Measurements from ENCODE around the gene TTC7B. TPM values are rescaled to one million over a fixed set of nuclear protein-coding genes. Genes with fewer than 3 reads are reported as not detected.

TTC7B gene
- total RNA-seq, 2 donors from 2014 or later: 25.0 to 40.7 TPM

DNA sequence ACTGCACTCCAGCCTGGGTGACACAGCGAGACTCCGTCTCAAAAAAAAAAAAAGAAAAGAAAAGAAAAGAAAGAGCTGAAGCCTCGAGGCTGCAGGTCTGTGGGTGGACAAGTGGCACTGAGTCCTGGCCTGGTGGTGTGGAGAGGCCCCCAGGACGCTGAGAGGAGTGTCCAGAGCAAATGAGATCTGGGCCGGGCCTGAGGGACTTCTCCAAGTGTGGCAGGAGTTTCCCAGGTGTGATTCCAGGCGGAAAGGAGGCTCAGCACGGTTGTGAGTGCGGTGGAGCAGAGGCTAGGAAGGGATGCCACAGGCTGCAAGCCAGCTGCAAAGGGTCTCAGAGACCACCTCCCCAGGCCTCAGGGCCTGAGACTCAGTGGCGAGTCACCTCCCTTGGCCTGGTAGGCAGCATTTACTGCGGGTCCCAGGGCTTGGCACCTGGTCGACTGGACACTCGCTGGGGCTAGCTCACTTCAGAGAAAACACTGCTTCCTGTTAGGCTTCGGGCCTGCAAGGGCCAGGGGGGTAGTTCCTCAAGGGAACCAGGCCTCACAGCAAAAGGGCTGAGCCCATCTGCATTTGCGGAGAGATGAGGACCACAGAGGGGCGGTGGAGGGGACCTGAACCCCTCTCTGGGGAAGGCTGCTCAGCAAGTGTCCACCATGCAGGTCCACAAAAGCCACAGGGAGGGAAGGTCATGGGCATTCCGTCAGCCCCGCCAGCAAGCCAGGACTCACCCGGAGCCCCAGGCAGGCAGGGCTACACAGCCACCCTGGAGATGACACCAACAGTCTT lies 11.7 kb downstream of the TTC7B start:
- no peak overlapping the region for H3K27ac ChIP-seq
- no peaks in the 10 kb centered on the region for H3K36me3 ChIP-seq
- no peaks in the 10 kb centered on the region for H3K27me3 ChIP-seq (replicated peaks; ENCODE audit: insufficient read depth)
- no peaks in the 10 kb centered on the region for H3K4me1 ChIP-seq (replicated peaks)
- intact Hi-C loops (cut with DNase I): no loop called here
- H3K9me3 ChIP-seq: no peaks in the 10 kb centered on the region
- no peak for DNase-seq (ENCODE audit: low spot score)
- WGBS: 79% methylated on average over 16 of the region's 18 CpGs
- TF ChIP-seq POLR2A (IDR thresholded peaks at IDR 0.05) (no peak), CTCF (IDR thresholded peaks at IDR 0.05) (no peak), POLR2AphosphoS5 (IDR thresholded peaks at IDR 0.05) (no peak)
- H3K4me3 ChIP-seq: no peak overlapping the region

DNA sequence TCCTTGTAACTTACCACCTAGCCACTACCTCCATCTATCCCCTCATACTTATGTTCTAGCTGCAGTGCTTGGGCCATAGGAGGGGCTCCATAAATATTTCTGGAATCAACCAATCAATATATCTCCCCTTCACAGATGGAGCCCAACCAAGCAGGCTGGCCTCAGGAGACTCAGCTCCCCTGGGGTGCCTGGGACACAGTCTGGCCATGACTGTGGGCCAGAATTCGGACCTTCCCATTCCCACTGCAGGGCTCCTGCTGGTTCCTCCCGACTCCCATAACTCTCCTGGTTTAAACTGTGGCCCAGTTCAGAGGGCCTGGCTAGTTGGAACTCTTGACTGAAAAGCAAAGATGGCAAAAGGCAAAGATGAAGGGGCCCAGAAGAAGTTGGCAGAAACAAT lies 13.0 kb downstream of the TTC7B start:
- intact Hi-C loops (cut with DNase I): no loop called here
- no peaks in the 10 kb centered on the region for H3K36me3 ChIP-seq
- DNase-seq (ENCODE audit: low spot score): no peak
- no peak for TF ChIP-seq POLR2AphosphoS5 (IDR thresholded peaks at IDR 0.05)
- no peak for TF ChIP-seq POLR2A (IDR thresholded peaks at IDR 0.05)
- no peak for TF ChIP-seq CTCF (IDR thresholded peaks at IDR 0.05)
- H3K9me3 ChIP-seq: no peaks in the 10 kb centered on the region
- 92% methylated on average over 2 of the region's 2 CpGs for WGBS
- no peaks in the 10 kb centered on the region for H3K27me3 ChIP-seq (replicated peaks; ENCODE audit: insufficient read depth)
- no peak overlapping the region for H3K4me3 ChIP-seq
- no peaks in the 10 kb centered on the region for H3K4me1 ChIP-seq (replicated peaks)
- H3K27ac ChIP-seq: no peak overlapping the region

DNA sequence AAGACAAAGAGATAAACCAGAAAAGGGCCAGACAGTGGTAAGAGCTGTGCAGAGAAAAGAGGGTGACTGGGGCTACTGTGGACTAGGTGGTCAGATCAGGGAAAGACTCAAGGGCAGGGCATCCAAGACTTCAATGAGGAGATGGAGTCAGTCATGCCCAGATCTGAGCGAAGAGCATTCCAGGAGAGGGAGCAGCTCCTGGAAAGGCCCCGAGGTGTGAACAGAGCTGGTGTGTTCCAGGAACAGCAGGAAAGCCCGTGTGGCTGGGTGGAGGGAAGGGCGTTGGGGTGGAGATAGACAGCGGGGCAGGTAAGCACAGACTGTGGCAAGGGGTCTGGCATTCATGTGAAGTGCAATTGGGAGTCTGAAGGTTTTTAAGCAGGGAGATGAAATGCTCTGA lies 16.8 kb downstream of the TTC7B start:
- H3K36me3 ChIP-seq: no peaks in the 10 kb centered on the region
- H3K4me1 ChIP-seq (replicated peaks): no peaks in the 10 kb centered on the region
- TF ChIP-seq POLR2A (IDR thresholded peaks at IDR 0.05) (no peak), POLR2AphosphoS5 (IDR thresholded peaks at IDR 0.05) (no peak), CTCF (IDR thresholded peaks at IDR 0.05) (no peak)
- no peak overlapping the region for H3K4me3 ChIP-seq
- no peaks in the 10 kb centered on the region for H3K27me3 ChIP-seq (replicated peaks; ENCODE audit: insufficient read depth)
- H3K9me3 ChIP-seq: no peaks in the 10 kb centered on the region
- 81% methylated on average over 5 of the region's 5 CpGs for WGBS
- intact Hi-C loops (cut with DNase I): no loop called here
- DNase-seq (ENCODE audit: low spot score): no peak
- H3K27ac ChIP-seq: no peak overlapping the region

GRCh38 chr14:90797919-90798318 lies 18.3 kb downstream of the TTC7B start:
- H3K27ac ChIP-seq: no peak overlapping the region
- no peak for DNase-seq (ENCODE audit: low spot score)
- no peak overlapping the region for H3K4me3 ChIP-seq
- H3K36me3 ChIP-seq: no peaks in the 10 kb centered on the region
- no peaks in the 10 kb centered on the region for H3K9me3 ChIP-seq
- WGBS: 84% methylated on average over 13 of the region's 13 CpGs
- H3K4me1 ChIP-seq (replicated peaks): no peaks in the 10 kb centered on the region
- intact Hi-C loops (cut with DNase I): no loop called here
- H3K27me3 ChIP-seq (replicated peaks; ENCODE audit: insufficient read depth): no peaks in the 10 kb centered on the region
- TF ChIP-seq CTCF (IDR thresholded peaks at IDR 0.05) (no peak), POLR2A (IDR thresholded peaks at IDR 0.05) (no peak), POLR2AphosphoS5 (IDR thresholded peaks at IDR 0.05) (no peak)

GRCh38 chr14:90797451-90797850 lies 18.8 kb downstream of the TTC7B start:
- Histone ChIP-seq H3K4me3 (no peak overlapping the region), H3K36me3 (no peaks in the 10 kb centered on the region), H3K27ac (no peak overlapping the region), H3K4me1 (replicated peaks) (no peaks in the 10 kb centered on the region), H3K27me3 (replicated peaks; ENCODE audit: insufficient read depth) (no peaks in the 10 kb centered on the region), H3K9me3 (no peaks in the 10 kb centered on the region)
- TF ChIP-seq CTCF (IDR thresholded peaks at IDR 0.05): no peak
- no peak for TF ChIP-seq POLR2A (IDR thresholded peaks at IDR 0.05)
- no peak for TF ChIP-seq POLR2AphosphoS5 (IDR thresholded peaks at IDR 0.05)
- 74% methylated on average over 3 of the region's 3 CpGs for WGBS
- intact Hi-C loops (cut with DNase I): no loop called here
- DNase-seq (ENCODE audit: low spot score): no peak

Data from prostate gland (tissue), 2 donors.